Heart right ventricle (tissue), 16 donors: ENCODE measurements around the gene FGF2. TPM values are rescaled to one million over a fixed set of nuclear protein-coding genes. Genes with fewer than 3 reads are reported as not detected.

Experiments used
- ATAC-seq, 8 donors: fragments of 200-7000 bp; cut with Tn5 transposase; one replicate each; pipeline ENCODE4 v1.9.1; 2020; ENCODE audit warnings: mild to moderate bottlenecking in 8 of 8, moderate library complexity in 8 of 8, moderate number of reproducible peaks in 1 of 8
- DNase-seq, 2 donors: peaks; one replicate each; pipeline ENCODE4 v3.0.0-alpha.2; 2020
- H3K27ac ChIP-seq, 10 donors: fragments of 200-600 bp; sonication (generic) in 2 of 10; one replicate each; pipeline versions ENCODE4 v1.5.0 to v1.8.0; 2020 to 2022; ENCODE audit warnings: mild to moderate bottlenecking in 3 of 10
- H3K27me3 ChIP-seq, 7 donors: fragments of 200-600 bp; one replicate each; pipeline ENCODE4 v1.8.0; 2021 to 2022; ENCODE audit warnings: mild to moderate bottlenecking in 2 of 7
- H3K36me3 ChIP-seq, 9 donors: fragments of 200-600 bp; sonication (generic) in 1 of 9; one replicate each; pipeline versions ENCODE4 v1.5.0 to v1.8.0; 2020 to 2022; ENCODE audit warnings: mild to moderate bottlenecking in 2 of 9
- H3K4me1 ChIP-seq, 9 donors: fragments of 200-600 bp; sonication (generic) in 1 of 9; one replicate each; pipeline versions ENCODE4 v1.5.0 to v1.8.0; 2020 to 2022; ENCODE audit warnings: mild to moderate bottlenecking in 4 of 9
- H3K4me3 ChIP-seq, 10 donors: fragments of 200-600 bp; sonication (generic) in 2 of 10; one replicate each; pipeline versions ENCODE4 v1.5.0 to v1.8.0; 2020 to 2022; ENCODE audit warnings: mild to moderate bottlenecking in 7 of 10, moderate library complexity in 2 of 10
- H3K9me3 ChIP-seq, 11 donors: fragments of 200-600 bp in 10 of 11; sonication (generic) in 2 of 11; one replicate each; pipeline versions ENCODE4 v1.5.0 to v1.8.0; 2013 to 2022; ENCODE audit warnings: mild to moderate bottlenecking in 2 of 11, control low read depth in 1 of 11, moderate library complexity in 1 of 11
- WGBS, 2 donors: extraction: QIAGEN DNeasy Blood & Tissue Kit; methylation state at CpG; one replicate each; pipeline ENCODE4 v1.1.7; 2013; ENCODE audit warnings: inconsistent platforms in 1 of 2; 5-methylcytosine and 5-hydroxymethylcytosine counted together
- intact Hi-C, 10 donors: fragments of 100-400 bp; cut with DNase I; formaldehyde crosslinking; loops; one replicate each; pipeline versions ENCODE4 v1.11.1 to v1.14.2; 2022
- polyA plus RNA-seq, 2 donors: library from polyadenylated mRNA; stranded (reverse); fragments of 200-250 nt; gene quantifications; one replicate each; pipeline ENCODE4 v1.2.3, GENCODE V29; 2013
- total RNA-seq, 10 donors: library from RNA; stranded (reverse); fragmentation: NEBNext Ultra II Directional in 3 of 10; extraction: Animal tissue kit (Norgen Biotek cat#: 25700) in 3 of 10; gene quantifications; one replicate each; pipeline versions ENCODE4 v1.2.1 to v1.2.4, GENCODE V29; 2021 to 2023
- TF ChIP-seq, protein P1 (sequence below), 9 donors: fragments of 200-600 bp; sonication (generic) in 2 of 9; IDR thresholded peaks; one replicate each; pipeline versions ENCODE4 v1.5.0 to v1.8.0; 2021 to 2022; ENCODE audit warnings: antibody characterized with exemption in 9 of 9, mild to moderate bottlenecking in 5 of 9, moderate library complexity in 1 of 9
- donor health status: Arrhythmogenic right ventricular cardiomyopathy.
- donor health status: ischemic (EF 13 %, LVEDD 7.1; RV severe dilation, severe dysfunction).
- donor health status: healthy with polysubstance abuse.
- donor health status: DM: no; HTN: yes; CAD: no.
- donor health status: DM: no; HTN: no; CAD: no.
- donor health status: ischemic (EF 25% LVEDD 6.9; RV normal size, moderate dysfunction).
- donor health status: ischemic (EF 25% LVEDD 5.7; RV mildly dilated, moderate dysfunction).
- donor health status: healthy.
- donor health status: DM: yes; HTN: yes; CAD: no.
- donor health status: Ischemic cardiomyopathy.
- donor health status: ischemic (EF 35%, LVEDD 5.7; RV mildly dilated, moderate dysfunction).
- donor health status: nonischemic (EF 11% LVEDD 7.7; RV severe dilation, severe dysfunction).
- donor health status: DM: yes; HTN: yes; CAD: no.
- donor health status: PGD.
- donor health status: ischemic (EF 29% LVEDD 5.4; RV normal size, mild dysfunction).
- donor health status: nonischemic (EF 23%, LVEDD 6.1; RV moderate dilation, normal function).

FGF2 gene
- total and polyA plus RNA-seq, 12 donors = 2.9 to 8.6 (median 5.6) TPM

DNA sequence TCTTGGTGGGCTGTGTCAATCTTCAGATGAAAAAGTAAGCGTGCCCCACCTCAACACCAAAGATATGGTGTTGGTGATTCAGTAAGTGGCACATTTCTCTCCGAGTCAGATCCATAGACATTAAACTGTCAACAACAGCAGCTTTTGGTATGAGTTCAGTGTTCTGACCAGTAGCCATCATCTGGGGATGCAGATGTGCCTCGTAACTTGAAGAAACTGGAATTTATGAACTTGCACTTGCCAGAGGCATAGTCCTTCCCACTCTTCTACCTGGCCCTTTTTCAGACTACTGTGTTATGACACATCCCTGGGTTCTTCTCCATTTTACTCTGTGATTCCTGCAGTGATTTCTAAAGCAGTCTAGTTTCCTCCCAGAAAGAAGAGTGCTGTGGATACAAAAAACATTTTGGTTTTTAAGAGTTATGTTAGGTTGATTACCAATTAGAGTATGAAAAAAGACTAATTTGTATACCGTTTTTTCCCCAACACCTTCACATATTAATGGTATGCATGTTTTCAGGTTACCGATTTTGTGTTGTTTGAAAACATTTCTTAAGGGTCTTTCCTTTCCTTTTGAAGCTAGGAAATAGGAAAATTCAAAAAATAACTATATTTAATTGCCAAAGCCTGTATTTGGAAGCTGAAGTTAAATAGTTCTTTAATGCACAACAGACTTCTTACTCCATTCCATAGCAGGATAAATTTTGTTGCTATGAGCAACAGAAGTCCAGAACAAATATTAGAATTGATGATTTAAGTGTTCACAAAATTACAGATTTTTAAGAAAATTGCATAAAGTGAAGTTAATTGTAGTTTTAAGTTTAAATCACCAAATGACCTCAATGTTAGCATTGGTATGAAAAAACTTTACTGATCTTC lies 56.5 kb downstream of the FGF2 start:
- WGBS, 2 donors = 87 to 89% methylated on average over 5 of the region's 5 CpGs

DNA sequence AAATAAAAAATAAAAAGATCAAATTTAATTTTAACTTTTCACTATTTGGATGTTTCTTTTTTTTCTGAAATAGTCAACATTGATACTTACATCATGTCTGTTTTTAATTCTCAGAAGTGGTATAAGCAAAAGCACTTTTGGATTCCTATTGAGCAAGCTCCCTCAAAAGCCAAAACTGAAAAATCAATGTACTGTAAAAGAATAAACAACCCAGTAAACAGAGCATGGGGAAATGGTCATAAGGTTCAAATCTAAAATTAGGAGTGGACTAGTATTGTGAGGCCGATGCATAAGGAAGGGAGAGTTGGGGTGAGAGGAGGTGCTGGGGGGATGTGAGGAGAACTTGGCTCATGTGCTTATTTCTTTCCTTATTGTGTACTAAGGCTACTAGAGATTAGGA lies 57.9 kb downstream of the FGF2 start:
- intact Hi-C loops = no loop called here
- WGBS, 2 donors = 54 to 55% methylated on average over 1 of the region's 1 CpG
- Histone ChIP-seq H3K4me3 (no peak overlapping the region), H3K9me3 (peaks cover 0 to 6% (median 0%) of the 10 kb centered on the region in 11 donors), H3K27me3 (no peaks in the 10 kb centered on the region), H3K36me3 (peaks cover 0 to 34% (median 9%) of the 10 kb centered on the region in 9 donors), H3K27ac (peak overlapping the region in 1 of 10 donors; percentile 6), H3K4me1 (peaks cover 0 to 8% (median 0%) of the 10 kb centered on the region in 9 donors)
- ATAC-seq (no peak), DNase-seq (no peak)
- TF ChIP-seq, protein P1, sequence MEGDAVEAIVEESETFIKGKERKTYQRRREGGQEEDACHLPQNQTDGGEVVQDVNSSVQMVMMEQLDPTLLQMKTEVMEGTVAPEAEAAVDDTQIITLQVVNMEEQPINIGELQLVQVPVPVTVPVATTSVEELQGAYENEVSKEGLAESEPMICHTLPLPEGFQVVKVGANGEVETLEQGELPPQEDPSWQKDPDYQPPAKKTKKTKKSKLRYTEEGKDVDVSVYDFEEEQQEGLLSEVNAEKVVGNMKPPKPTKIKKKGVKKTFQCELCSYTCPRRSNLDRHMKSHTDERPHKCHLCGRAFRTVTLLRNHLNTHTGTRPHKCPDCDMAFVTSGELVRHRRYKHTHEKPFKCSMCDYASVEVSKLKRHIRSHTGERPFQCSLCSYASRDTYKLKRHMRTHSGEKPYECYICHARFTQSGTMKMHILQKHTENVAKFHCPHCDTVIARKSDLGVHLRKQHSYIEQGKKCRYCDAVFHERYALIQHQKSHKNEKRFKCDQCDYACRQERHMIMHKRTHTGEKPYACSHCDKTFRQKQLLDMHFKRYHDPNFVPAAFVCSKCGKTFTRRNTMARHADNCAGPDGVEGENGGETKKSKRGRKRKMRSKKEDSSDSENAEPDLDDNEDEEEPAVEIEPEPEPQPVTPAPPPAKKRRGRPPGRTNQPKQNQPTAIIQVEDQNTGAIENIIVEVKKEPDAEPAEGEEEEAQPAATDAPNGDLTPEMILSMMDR (IDR thresholded peaks at IDR 0.05) = no peak

More for the DNA sequence above, 56.5 kb downstream of the FGF2 start:
- DNase-seq (no peak), ATAC-seq (no peak)
- H3K4me1 ChIP-seq = peaks cover 0 to 6% (median 0%) of the 10 kb centered on the region in 9 donors
- H3K27ac ChIP-seq = no peak overlapping the region
- peaks cover 0 to 34% (median 9%) of the 10 kb centered on the region in 9 donors for H3K36me3 ChIP-seq
- no peak overlapping the region for H3K4me3 ChIP-seq
- peaks cover 0 to 6% (median 0%) of the 10 kb centered on the region in 11 donors for H3K9me3 ChIP-seq
- TF ChIP-seq, protein P1 (IDR thresholded peaks at IDR 0.05) = no peak
- no peaks in the 10 kb centered on the region for H3K27me3 ChIP-seq
- intact Hi-C loops = no loop called here

DNA sequence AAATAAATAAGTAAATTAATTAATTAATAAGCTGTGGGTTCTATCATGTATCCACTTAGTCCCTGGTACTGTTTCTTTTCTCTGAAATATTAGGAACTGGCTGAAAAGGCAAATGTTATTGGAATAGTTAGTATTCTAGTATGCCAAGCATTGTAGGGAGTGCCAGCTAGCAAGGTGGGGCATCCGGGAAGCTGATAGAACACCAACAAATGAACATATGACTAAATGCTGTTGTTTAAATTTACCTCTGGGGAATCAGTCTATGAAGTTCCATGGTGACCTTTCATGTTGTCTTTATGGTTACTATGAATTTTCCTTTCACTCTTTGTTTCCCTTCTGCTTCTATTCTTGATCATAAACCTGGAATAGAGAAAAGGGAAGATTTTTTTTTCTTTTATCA lies 63.1 kb downstream of the FGF2 start:
- H3K27me3 ChIP-seq = no peaks in the 10 kb centered on the region
- intact Hi-C loops = loop anchor here in 1 of 10 donors (5.0 kb wide), 2 partner anchors 42 to 62 kb away; partner anchors contain the start of gene FGF2
- TF ChIP-seq, protein P1 (IDR thresholded peaks at IDR 0.05) = no peak
- H3K27ac ChIP-seq = peak overlapping the region in 5 of 10 donors; percentile 13 to 54 (median 30)
- H3K4me1 ChIP-seq = peaks cover 0 to 16% (median 2%) of the 10 kb centered on the region in 9 donors
- no peaks in the 10 kb centered on the region for H3K9me3 ChIP-seq
- ATAC-seq (peak in 1 of 8 donors; percentile 24), DNase-seq (no peak)
- 81 to 84% methylated on average over 1 of the region's 1 CpG for WGBS, 2 donors
- H3K36me3 ChIP-seq = peaks cover 0 to 34% (median 7%) of the 10 kb centered on the region in 9 donors
- no peak overlapping the region for H3K4me3 ChIP-seq

DNA sequence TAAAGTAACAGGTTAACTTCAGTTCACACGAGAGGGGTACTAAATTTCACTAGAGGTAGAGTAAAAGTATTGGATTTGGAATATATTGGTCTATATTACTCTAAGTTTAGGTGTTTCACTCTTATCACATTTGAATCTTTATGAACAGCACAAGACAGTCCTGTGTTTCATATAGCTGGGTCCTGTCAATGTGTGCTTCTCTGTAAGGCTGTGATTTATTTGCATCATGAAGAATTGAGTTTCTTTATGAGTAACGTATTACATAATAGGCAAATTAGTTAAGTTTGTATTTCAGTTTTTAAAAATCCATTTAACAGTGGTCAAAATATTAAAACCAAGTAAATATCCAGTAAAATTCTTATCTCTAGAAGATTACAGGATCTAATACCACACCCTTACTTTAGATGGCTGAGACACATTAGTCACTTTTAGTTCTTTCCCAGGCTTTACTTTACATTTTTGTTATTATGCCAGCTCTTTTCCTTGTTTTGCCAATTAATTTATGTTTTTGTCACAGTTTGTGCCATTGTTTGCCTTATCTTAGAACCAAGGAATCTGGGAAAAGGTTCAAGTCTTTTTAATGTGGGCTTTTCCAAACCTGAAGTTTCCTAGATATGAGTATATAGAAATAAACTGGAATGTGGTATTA lies 63.6 kb downstream of the FGF2 start:
- intact Hi-C loops = loop anchor here in 1 of 10 donors (5.0 kb wide), 1 partner anchor 63 kb away; the partner anchor contains the start of gene FGF2
- no peak for DNase-seq
- H3K36me3 ChIP-seq = peaks cover 0 to 40% (median 7%) of the 10 kb centered on the region in 9 donors
- peak in 2 of 8 donors; percentile 24 to 31 for ATAC-seq
- 84 to 93% methylated on average over 2 of the region's 2 CpGs for WGBS, 2 donors
- peaks cover 0 to 14% (median 2%) of the 10 kb centered on the region in 9 donors for H3K4me1 ChIP-seq
- H3K27me3 ChIP-seq = no peaks in the 10 kb centered on the region
- no peaks in the 10 kb centered on the region for H3K9me3 ChIP-seq
- no peak overlapping the region for H3K4me3 ChIP-seq
- TF ChIP-seq, protein P1 (IDR thresholded peaks at IDR 0.05) = no peak
- peak overlapping the region in 6 of 10 donors; percentile 13 to 54 (median 30) for H3K27ac ChIP-seq
